ENCODE results near the gene KIF26B. TPM values are rescaled to one million over a fixed set of nuclear protein-coding genes. Genes with fewer than 3 reads are reported as not detected.

Gene KIF26B
- total RNA-seq, 4 donors from 2014 or later = 0.20 to 0.79 (median 0.41) TPM; not detected in 1

DNA sequence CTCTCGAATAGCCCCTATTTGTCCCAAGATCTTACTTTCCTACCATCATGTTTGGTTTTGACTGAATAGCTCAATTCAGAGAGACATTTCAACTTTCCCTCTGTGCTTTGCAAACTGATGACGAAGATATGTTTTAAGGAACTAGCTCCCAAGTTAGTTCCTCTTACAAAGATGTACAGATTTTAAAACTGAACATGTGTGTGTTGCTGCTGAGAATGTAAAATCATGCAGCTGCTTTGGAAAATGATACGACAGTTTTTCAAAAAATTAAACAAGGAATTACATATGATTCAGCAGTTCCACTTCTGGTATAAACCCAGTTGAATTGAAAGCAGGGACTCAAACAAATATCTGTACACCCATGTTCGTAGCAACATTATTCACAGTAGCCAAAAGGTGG lies 33.6 kb downstream of the KIF26B start:
- no peak overlapping the region for H3K27ac ChIP-seq
- no peak for DNase-seq
- no peak overlapping the region for H3K4me3 ChIP-seq
- no peaks in the 10 kb centered on the region for H3K36me3 ChIP-seq
- 56 to 65% methylated on average over 4 of the region's 4 CpGs for WGBS, 2 donors (ENCODE audit: low coverage in 1 of 2)
- in situ Hi-C loops (cut with MboI; ENCODE audit: low pct_ligation_motif_present in 1 of 4, low pct_unique_long_range_greater_than_20kb in 1 of 4, low sequenced_read_pairs in 3 of 4) (no loop called here), intact Hi-C loops (cut with DNase I; ENCODE audit: low total_unique reads) (no loop called here)
- H3K27me3 ChIP-seq = no peaks in the 10 kb centered on the region
- no peak for TF ChIP-seq POLR2AphosphoS5 (IDR thresholded peaks at IDR 0.05)
- no peak for TF ChIP-seq EP300 (IDR thresholded peaks at IDR 0.05; ENCODE audit: low read depth)
- TF ChIP-seq, protein P1, sequence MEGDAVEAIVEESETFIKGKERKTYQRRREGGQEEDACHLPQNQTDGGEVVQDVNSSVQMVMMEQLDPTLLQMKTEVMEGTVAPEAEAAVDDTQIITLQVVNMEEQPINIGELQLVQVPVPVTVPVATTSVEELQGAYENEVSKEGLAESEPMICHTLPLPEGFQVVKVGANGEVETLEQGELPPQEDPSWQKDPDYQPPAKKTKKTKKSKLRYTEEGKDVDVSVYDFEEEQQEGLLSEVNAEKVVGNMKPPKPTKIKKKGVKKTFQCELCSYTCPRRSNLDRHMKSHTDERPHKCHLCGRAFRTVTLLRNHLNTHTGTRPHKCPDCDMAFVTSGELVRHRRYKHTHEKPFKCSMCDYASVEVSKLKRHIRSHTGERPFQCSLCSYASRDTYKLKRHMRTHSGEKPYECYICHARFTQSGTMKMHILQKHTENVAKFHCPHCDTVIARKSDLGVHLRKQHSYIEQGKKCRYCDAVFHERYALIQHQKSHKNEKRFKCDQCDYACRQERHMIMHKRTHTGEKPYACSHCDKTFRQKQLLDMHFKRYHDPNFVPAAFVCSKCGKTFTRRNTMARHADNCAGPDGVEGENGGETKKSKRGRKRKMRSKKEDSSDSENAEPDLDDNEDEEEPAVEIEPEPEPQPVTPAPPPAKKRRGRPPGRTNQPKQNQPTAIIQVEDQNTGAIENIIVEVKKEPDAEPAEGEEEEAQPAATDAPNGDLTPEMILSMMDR (IDR thresholded peaks at IDR 0.05) = no peak
- TF ChIP-seq POLR2A (IDR thresholded peaks at IDR 0.05) = no peak
- H3K9me3 ChIP-seq = no peaks in the 10 kb centered on the region
- no peaks in the 10 kb centered on the region for H3K4me1 ChIP-seq

- 84 to 100% methylated on average over 5 to 9 of the region's 9 CpGs for WGBS, 2 donors (ENCODE audit: low coverage in 1 of 2)
- Histone ChIP-seq H3K27me3 (no peaks in the 10 kb centered on the region), H3K36me3 (no peaks in the 10 kb centered on the region), H3K4me1 (no peaks in the 10 kb centered on the region), H3K4me3 (no peak overlapping the region), H3K9me3 (no peaks in the 10 kb centered on the region), H3K27ac (no peak overlapping the region)
- in situ Hi-C loops (cut with MboI; ENCODE audit: low pct_ligation_motif_present in 1 of 4, low pct_unique_long_range_greater_than_20kb in 1 of 4, low sequenced_read_pairs in 3 of 4) = no loop called here
- TF ChIP-seq EP300 (IDR thresholded peaks at IDR 0.05; ENCODE audit: low read depth) (no peak), POLR2AphosphoS5 (IDR thresholded peaks at IDR 0.05) (no peak), POLR2A (IDR thresholded peaks at IDR 0.05) (no peak)
- TF ChIP-seq, protein P1 (IDR thresholded peaks at IDR 0.05) = no peak
- intact Hi-C loops (cut with DNase I; ENCODE audit: low total_unique reads) = no loop called here
- no peak for DNase-seq
Measured at GRCh38 chr1:245195398-245195797, 40.6 kb downstream of the KIF26B start.

DNA sequence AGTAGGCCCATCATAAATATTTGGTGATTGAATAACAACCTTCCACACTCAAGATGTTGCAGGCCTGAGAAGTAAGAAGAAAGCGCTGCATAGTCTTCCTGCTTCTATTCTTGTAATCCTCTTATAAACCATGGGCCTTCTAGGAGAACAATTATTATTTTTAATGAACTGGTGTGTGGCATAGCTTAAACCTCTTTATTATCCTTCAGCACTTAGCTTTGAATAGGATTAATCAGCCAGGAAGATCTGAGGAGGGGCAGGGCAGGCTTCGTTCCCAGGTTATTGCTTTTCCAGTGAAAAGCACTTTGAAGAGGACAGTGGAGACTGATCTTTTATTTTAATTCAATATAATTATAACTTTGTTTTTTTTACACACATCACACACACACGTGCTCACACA lies 42.3 kb downstream of the KIF26B start:
- H3K27me3 ChIP-seq = no peaks in the 10 kb centered on the region
- no peaks in the 10 kb centered on the region for H3K36me3 ChIP-seq
- intact Hi-C loops (cut with DNase I; ENCODE audit: low total_unique reads) (no loop called here), in situ Hi-C loops (cut with MboI; ENCODE audit: low pct_ligation_motif_present in 1 of 4, low pct_unique_long_range_greater_than_20kb in 1 of 4, low sequenced_read_pairs in 3 of 4) (no loop called here)
- H3K4me3 ChIP-seq = no peak overlapping the region
- no peaks in the 10 kb centered on the region for H3K9me3 ChIP-seq
- TF ChIP-seq POLR2AphosphoS5 (IDR thresholded peaks at IDR 0.05) (no peak), EP300 (IDR thresholded peaks at IDR 0.05; ENCODE audit: low read depth) (no peak), POLR2A (IDR thresholded peaks at IDR 0.05) (no peak)
- TF ChIP-seq, protein P1 (IDR thresholded peaks at IDR 0.05) = no peak
- H3K27ac ChIP-seq = no peak overlapping the region
- WGBS, 2 donors (ENCODE audit: low coverage in 1 of 2) = 63 to 68% methylated on average over 3 of the region's 3 CpGs
- no peaks in the 10 kb centered on the region for H3K4me1 ChIP-seq
- DNase-seq = no peak

DNA sequence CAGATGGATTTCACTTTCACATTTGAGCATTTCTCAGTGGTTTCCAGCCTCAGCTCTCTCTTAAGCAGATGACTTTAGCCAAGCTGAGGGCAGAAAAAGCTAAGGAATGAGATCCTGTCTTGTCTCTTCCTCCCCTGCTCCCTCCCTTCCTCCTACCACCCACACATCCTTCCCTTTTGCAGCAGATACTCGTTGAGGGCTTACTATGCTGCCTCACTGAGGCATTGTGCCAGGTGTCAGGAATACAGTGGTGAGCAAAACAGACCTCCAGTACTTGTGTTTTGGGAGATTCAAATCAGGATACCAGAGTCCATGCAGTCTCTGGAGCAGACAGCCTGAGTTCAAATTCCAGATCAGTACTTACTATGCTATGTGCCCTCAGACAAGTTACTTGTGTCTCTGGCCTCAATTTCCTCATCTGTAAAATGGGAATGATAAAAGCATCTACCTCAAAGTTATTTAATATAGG lies 43.2 kb downstream of the KIF26B start:
- intact Hi-C loops (cut with DNase I; ENCODE audit: low total_unique reads) = no loop called here
- in situ Hi-C loops (cut with MboI; ENCODE audit: low pct_ligation_motif_present in 1 of 4, low pct_unique_long_range_greater_than_20kb in 1 of 4, low sequenced_read_pairs in 3 of 4) = no loop called here
- no peaks in the 10 kb centered on the region for H3K36me3 ChIP-seq
- H3K9me3 ChIP-seq = no peaks in the 10 kb centered on the region
- no peak overlapping the region for H3K27ac ChIP-seq
- H3K4me3 ChIP-seq = no peak overlapping the region
- no peaks in the 10 kb centered on the region for H3K4me1 ChIP-seq
- no peaks in the 10 kb centered on the region for H3K27me3 ChIP-seq
- no peak for DNase-seq
- 0% methylated on average over 1 of the region's 1 CpG for WGBS, 2 donors (ENCODE audit: low coverage in 1 of 2)
- TF ChIP-seq POLR2AphosphoS5 (IDR thresholded peaks at IDR 0.05) = no peak
- TF ChIP-seq, protein P1 (IDR thresholded peaks at IDR 0.05) = no peak
- no peak for TF ChIP-seq EP300 (IDR thresholded peaks at IDR 0.05; ENCODE audit: low read depth)
- no peak for TF ChIP-seq POLR2A (IDR thresholded peaks at IDR 0.05)

All from transverse colon (tissue), 4 donors.